Thyroid gland (tissue), 4 donors: ENCODE data around the gene KCNQ4. TPM values are rescaled to one million over a fixed set of nuclear protein-coding genes. Genes with fewer than 3 reads are reported as not detected.
A peak's percentile ranks its signal among the peaks of the same experiment; 100 is the strongest.

Source experiments
- DNase-seq, 2 donors: peaks; one replicate each; pipeline ENCODE4 v3.0.0-alpha.2; 2019
- H3K27ac ChIP-seq, 3 donors: fragments of 200-600 bp; sonication (generic); 1 replicate in 2 of 3; 2 replicates in 1 of 3; pipeline ENCODE4 v1.5.1; 2016 to 2019; ENCODE audit warnings: mild to moderate bottlenecking in 1 of 3, moderate library complexity in 1 of 3
- H3K27me3 ChIP-seq: fragments of 200-600 bp; sonication (generic); one replicate; pipeline ENCODE4 v1.5.1; 2019
- H3K36me3 ChIP-seq, 2 donors: fragments of 200-600 bp; sonication (generic); one replicate each; pipeline ENCODE4 v1.5.1; 2016 to 2019
- H3K4me1 ChIP-seq, 2 donors: fragments of 200-600 bp; sonication (generic); one replicate each; pipeline ENCODE4 v1.5.1; 2017 to 2019
- H3K4me3 ChIP-seq, 3 donors: fragments of 200-600 bp; sonication (generic); replicated peaks in 1 of 3; 1 replicate in 2 of 3; 2 replicates in 1 of 3; pipeline ENCODE4 v1.5.1; 2016; ENCODE audit warnings: mild to moderate bottlenecking in 1 of 3
- H3K9me3 ChIP-seq: fragments of 200-600 bp; sonication (generic); one replicate; pipeline ENCODE4 v1.5.1; 2017
- POLR2A ChIP-seq, 2 donors: fragments of 450-650 bp; IDR thresholded peaks; one replicate each; pipeline ENCODE4 v1.6.1; 2017; ENCODE audit warnings: antibody characterized with exemption in 2 of 2, mild to moderate bottlenecking in 2 of 2, moderate library complexity in 1 of 2
- WGBS, 2 donors: methylation state at CpG; one replicate each; pipeline ENCODE4 v1.1.5; 2017; 5-methylcytosine and 5-hydroxymethylcytosine counted together
- intact Hi-C: fragments of 100-400 bp; cut with DNase I; formaldehyde crosslinking; loops from one replicate; pipeline ENCODE4 v1.15.1; 2023
- total RNA-seq, 4 donors: library from RNA; depleted of rRNA; stranded (reverse); fragments of >200 nt; gene quantifications; one replicate each; pipeline ENCODE4 v1.2.3, GENCODE V29; 2016
- TF ChIP-seq, protein P1 (sequence below), 6 experiments: fragments of 200-600 bp in 3 of 6; fragments of 450-650 bp in 3 of 6; sonication (generic) in 3 of 6; IDR thresholded peaks; one replicate each; pipeline ENCODE4 v1.5.1; 2016 to 2019; ENCODE audit warnings: antibody characterized with exemption in 6 of 6, mild to moderate bottlenecking in 2 of 6, inconsistent platforms in 1 of 6, moderate library complexity in 1 of 6

KCNQ4 gene
- total RNA-seq, 4 donors from 2014 or later, result 0.11 to 1.1 (median 0.40) TPM

DNA sequence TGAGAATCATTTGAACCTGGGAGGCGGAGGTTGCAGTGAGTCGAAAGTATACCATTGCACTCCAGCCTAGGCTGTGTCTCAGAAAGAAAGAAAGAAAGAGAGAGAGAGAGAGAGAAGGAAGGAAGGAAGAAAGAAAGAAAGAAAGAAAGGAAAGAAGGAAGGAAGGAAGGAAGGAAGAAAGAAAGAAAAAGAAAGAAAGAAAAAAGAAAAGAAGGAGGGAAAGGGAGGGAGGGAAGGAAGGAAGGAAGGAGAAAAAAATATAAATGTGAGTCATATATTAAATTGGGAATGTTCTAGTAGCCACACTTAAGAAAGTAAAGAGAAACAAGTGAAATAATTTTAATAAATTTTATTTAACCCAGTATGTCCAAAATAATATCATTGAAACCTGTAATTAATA lies 95.3 kb downstream of the KCNQ4 start:
- Histone ChIP-seq H3K27ac (no peak overlapping the region), H3K4me1 (peaks cover 15 to 41% of the 10 kb centered on the region in 2 donors), H3K27me3 (no peaks in the 10 kb centered on the region), H3K9me3 (no peaks in the 10 kb centered on the region), H3K4me3 (no peak overlapping the region), H3K36me3 (no peaks in the 10 kb centered on the region)
- WGBS, 2 donors, result 96 to 100% methylated on average over 2 of the region's 2 CpGs
- intact Hi-C loops, result no loop called here
- TF ChIP-seq, protein P1, sequence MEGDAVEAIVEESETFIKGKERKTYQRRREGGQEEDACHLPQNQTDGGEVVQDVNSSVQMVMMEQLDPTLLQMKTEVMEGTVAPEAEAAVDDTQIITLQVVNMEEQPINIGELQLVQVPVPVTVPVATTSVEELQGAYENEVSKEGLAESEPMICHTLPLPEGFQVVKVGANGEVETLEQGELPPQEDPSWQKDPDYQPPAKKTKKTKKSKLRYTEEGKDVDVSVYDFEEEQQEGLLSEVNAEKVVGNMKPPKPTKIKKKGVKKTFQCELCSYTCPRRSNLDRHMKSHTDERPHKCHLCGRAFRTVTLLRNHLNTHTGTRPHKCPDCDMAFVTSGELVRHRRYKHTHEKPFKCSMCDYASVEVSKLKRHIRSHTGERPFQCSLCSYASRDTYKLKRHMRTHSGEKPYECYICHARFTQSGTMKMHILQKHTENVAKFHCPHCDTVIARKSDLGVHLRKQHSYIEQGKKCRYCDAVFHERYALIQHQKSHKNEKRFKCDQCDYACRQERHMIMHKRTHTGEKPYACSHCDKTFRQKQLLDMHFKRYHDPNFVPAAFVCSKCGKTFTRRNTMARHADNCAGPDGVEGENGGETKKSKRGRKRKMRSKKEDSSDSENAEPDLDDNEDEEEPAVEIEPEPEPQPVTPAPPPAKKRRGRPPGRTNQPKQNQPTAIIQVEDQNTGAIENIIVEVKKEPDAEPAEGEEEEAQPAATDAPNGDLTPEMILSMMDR (IDR thresholded peaks at IDR 0.05), result no peak
- no peak for TF ChIP-seq POLR2A (IDR thresholded peaks at IDR 0.05)
- DNase-seq, result no peak

GRCh38 chr1:40879482-40880175 lies 96.0 kb downstream of the KCNQ4 start:
- Histone ChIP-seq H3K4me1 (peaks cover 15 to 47% of the 10 kb centered on the region in 2 donors), H3K27ac (no peak overlapping the region), H3K27me3 (no peaks in the 10 kb centered on the region), H3K4me3 (no peak overlapping the region), H3K9me3 (no peaks in the 10 kb centered on the region), H3K36me3 (no peaks in the 10 kb centered on the region)
- TF ChIP-seq POLR2A (IDR thresholded peaks at IDR 0.05), result no peak
- TF ChIP-seq, protein P1 (IDR thresholded peaks at IDR 0.05), result no peak
- WGBS, 2 donors, result 76 to 83% methylated on average over 10 to 11 of the region's 11 CpGs
- intact Hi-C loops, result no loop called here
- no peak for DNase-seq

DNA sequence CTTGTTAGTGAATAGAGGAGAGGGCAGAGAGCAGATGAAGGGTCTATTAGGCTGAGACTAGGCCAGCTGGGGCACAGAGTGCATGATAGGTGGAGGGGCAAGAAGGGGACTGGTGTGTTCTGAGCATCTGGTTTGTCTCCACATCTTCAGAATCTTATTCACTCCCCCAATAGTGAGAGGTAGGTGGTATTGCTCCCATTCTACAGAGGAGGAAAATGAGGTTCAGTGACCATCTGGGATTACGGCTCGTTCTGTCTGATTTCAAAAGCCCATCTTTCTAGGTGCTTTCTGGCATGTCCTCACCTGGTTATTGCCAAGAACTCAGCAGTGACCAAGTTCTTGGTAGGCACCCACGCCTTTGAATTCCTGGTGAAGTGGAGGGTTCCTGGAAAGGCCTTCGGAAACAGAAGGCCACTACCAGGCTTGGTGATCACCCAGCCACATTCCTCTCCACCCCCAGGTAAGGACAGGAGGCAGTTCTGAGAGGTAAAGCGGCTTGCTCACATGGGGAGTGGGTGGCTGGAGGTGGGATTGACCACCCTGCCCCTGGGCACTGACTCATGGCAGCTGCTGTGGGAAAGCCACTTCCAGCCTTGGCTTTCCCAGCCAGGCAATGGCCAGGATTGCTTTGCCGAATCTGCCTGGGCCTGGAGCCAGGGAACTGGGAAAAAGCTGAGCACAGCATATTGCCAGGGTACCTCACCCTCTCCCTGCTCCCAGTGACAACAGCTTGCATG lies 97.4 kb downstream of the KCNQ4 start:
- no peaks in the 10 kb centered on the region for H3K9me3 ChIP-seq
- intact Hi-C loops, result no loop called here
- H3K36me3 ChIP-seq, result no peaks in the 10 kb centered on the region
- peak; percentile 58 to 66 for DNase-seq
- H3K27me3 ChIP-seq, result no peaks in the 10 kb centered on the region
- H3K4me1 ChIP-seq, result peaks cover 15 to 47% of the 10 kb centered on the region in 2 donors
- 40 to 49% methylated on average over 5 to 6 of the region's 6 CpGs for WGBS, 2 donors
- no peak overlapping the region for H3K27ac ChIP-seq
- TF ChIP-seq, protein P1 (IDR thresholded peaks at IDR 0.05), result no peak
- TF ChIP-seq POLR2A (IDR thresholded peaks at IDR 0.05), result no peak
- no peak overlapping the region for H3K4me3 ChIP-seq

GRCh38 chr1:40884055-40884795 lies 100.6 kb downstream of the KCNQ4 start:
- Histone ChIP-seq H3K27ac (no peak overlapping the region), H3K4me1 (peaks cover 0 to 19% of the 10 kb centered on the region in 2 donors), H3K27me3 (no peaks in the 10 kb centered on the region), H3K36me3 (no peaks in the 10 kb centered on the region), H3K9me3 (no peaks in the 10 kb centered on the region), H3K4me3 (no peak overlapping the region)
- DNase-seq, result no peak
- TF ChIP-seq, protein P1 (IDR thresholded peaks at IDR 0.05), result no peak
- no peak for TF ChIP-seq POLR2A (IDR thresholded peaks at IDR 0.05)
- intact Hi-C loops, result no loop called here
- 36 to 46% methylated on average over 36 to 47 of the region's 73 CpGs for WGBS, 2 donors
